Osteoblast (primary cell): Measurements from ENCODE around the gene C11orf97. TPM values are rescaled to one million over a fixed set of nuclear protein-coding genes. Genes with fewer than 3 reads are reported as not detected.
A peak's percentile ranks its signal among the peaks of the same experiment; 100 is the strongest.
"Not testable (repeated sequence)": the region's sequence is repeated elsewhere in the genome, so short reads cannot be mapped to it uniquely, and the experiment has no call there.

Experiments used
- DNase-seq: peaks from one replicate; pipeline ENCODE4 v3.0.0; 2011; ENCODE audit warnings: low spot score, mixed read lengths; ENCODE audit not compliant: insufficient read length; ENCODE audit errors: missing footprints
- H2AFZ ChIP-seq: 2 replicates; pipeline ENCODE4 v1.6.0; 2011; ENCODE audit warnings: mild to moderate bottlenecking, low read length
- H3K27ac ChIP-seq: 2 replicates; pipeline ENCODE4 v1.5.1; 2011; ENCODE audit warnings: mild to moderate bottlenecking, low read depth, low read length, moderate library complexity
- H3K27me3 ChIP-seq: 2 replicates; pipeline ENCODE4 v1.6.0; 2012; ENCODE audit warnings: mild to moderate bottlenecking, control low read depth, inconsistent platforms, low read length, moderate library complexity; ENCODE audit not compliant: insufficient read depth
- H3K36me3 ChIP-seq: 2 replicates; pipeline ENCODE4 v1.5.1; 2011; ENCODE audit warnings: mild to moderate bottlenecking, low read length, control low read depth, moderate library complexity; ENCODE audit not compliant: insufficient read depth
- H3K4me1 ChIP-seq: 2 replicates; pipeline ENCODE4 v1.5.1; 2011; ENCODE audit warnings: mild to moderate bottlenecking, low read length, control low read depth, moderate library complexity; ENCODE audit not compliant: insufficient read depth
- H3K4me2 ChIP-seq: 2 replicates; pipeline ENCODE4 v1.6.0; 2011; ENCODE audit warnings: mild to moderate bottlenecking, low read length; ENCODE audit not compliant: insufficient read depth
- H3K4me3 ChIP-seq: fragments of 200-600 bp; sonication (generic); 3 replicates; pipeline ENCODE4 v1.5.1; 2012; ENCODE audit warnings: mild to moderate bottlenecking, low read length, inconsistent platforms; ENCODE audit not compliant: insufficient read depth
- H3K79me2 ChIP-seq: 2 replicates; pipeline ENCODE4 v1.6.0; 2012; ENCODE audit warnings: mild to moderate bottlenecking, low read length, control low read depth, inconsistent platforms; ENCODE audit not compliant: insufficient read depth
- H3K9me3 ChIP-seq: 2 replicates; pipeline ENCODE4 v1.5.1; 2011; ENCODE audit warnings: low read depth, low read length, control low read depth
- H4K20me1 ChIP-seq: 2 replicates; pipeline ENCODE4 v1.6.0; 2012; ENCODE audit warnings: mild to moderate bottlenecking, low read length, control low read depth; ENCODE audit not compliant: insufficient read depth
- total RNA-seq: library from RNA; depleted of rRNA; stranded (reverse); fragments of >200 nt; gene quantifications from 2 replicates; pipeline ENCODE4 v1.2.3, GENCODE V29; 2012
- TF ChIP-seq, protein P1 (sequence below): IDR thresholded peaks from 2 replicates; pipeline ENCODE4 v1.5.1; 2011; ENCODE audit warnings: mild to moderate bottlenecking, low read depth, low read length, moderate library complexity; ENCODE audit errors: extremely low read depth

Gene C11orf97
- total RNA-seq, 1 donor = not detected

GRCh38 chr11:94550513-94550912 lies 38.3 kb downstream of the C11orf97 start:
- Histone ChIP-seq H2AFZ (no peak overlapping the region), H3K4me1 (peaks cover 22% of the 10 kb centered on the region), H3K4me2 (no peak overlapping the region), H3K9me3 (no peaks in the 10 kb centered on the region), H3K36me3 (no peaks in the 10 kb centered on the region), H3K79me2 (peaks cover 41% of the 10 kb centered on the region), H3K27me3 (no peaks in the 10 kb centered on the region), H4K20me1 (peaks cover 35% of the 10 kb centered on the region), H3K4me3 (no peak overlapping the region), H3K27ac (no peak overlapping the region)
- no peak for DNase-seq
- TF ChIP-seq, protein P1, sequence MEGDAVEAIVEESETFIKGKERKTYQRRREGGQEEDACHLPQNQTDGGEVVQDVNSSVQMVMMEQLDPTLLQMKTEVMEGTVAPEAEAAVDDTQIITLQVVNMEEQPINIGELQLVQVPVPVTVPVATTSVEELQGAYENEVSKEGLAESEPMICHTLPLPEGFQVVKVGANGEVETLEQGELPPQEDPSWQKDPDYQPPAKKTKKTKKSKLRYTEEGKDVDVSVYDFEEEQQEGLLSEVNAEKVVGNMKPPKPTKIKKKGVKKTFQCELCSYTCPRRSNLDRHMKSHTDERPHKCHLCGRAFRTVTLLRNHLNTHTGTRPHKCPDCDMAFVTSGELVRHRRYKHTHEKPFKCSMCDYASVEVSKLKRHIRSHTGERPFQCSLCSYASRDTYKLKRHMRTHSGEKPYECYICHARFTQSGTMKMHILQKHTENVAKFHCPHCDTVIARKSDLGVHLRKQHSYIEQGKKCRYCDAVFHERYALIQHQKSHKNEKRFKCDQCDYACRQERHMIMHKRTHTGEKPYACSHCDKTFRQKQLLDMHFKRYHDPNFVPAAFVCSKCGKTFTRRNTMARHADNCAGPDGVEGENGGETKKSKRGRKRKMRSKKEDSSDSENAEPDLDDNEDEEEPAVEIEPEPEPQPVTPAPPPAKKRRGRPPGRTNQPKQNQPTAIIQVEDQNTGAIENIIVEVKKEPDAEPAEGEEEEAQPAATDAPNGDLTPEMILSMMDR = no peak

DNA sequence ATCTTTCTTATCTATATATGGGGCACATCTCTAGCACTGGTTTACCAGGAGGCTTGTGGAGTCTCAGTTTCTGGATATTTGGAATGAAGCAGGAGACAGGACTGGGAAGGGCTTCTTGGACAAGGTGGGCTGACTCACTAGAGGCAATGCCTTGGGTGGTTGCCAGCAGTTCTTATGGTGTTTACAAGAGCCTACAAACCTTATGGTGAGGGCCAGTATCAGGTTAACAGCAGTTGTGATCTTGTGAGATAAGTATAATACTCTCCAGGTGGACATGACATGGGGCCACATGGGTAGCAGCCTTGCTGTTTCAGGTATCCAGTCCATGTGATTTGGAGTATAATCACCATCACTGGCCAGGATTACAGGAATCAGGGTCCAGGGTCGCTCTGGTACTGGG lies 41.7 kb downstream of the C11orf97 start:
- TF ChIP-seq, protein P1 = no peak
- H3K36me3 ChIP-seq = no peaks in the 10 kb centered on the region
- no peak overlapping the region for H3K4me2 ChIP-seq
- no peaks in the 10 kb centered on the region for H3K9me3 ChIP-seq
- peaks cover 14% of the 10 kb centered on the region for H3K79me2 ChIP-seq
- H4K20me1 ChIP-seq = peaks cover 11% of the 10 kb centered on the region
- no peak overlapping the region for H3K27ac ChIP-seq
- peaks cover 21% of the 10 kb centered on the region for H3K4me1 ChIP-seq
- no peak for DNase-seq
- no peak overlapping the region for H2AFZ ChIP-seq
- H3K27me3 ChIP-seq = no peaks in the 10 kb centered on the region
- H3K4me3 ChIP-seq = no peak overlapping the region

DNA sequence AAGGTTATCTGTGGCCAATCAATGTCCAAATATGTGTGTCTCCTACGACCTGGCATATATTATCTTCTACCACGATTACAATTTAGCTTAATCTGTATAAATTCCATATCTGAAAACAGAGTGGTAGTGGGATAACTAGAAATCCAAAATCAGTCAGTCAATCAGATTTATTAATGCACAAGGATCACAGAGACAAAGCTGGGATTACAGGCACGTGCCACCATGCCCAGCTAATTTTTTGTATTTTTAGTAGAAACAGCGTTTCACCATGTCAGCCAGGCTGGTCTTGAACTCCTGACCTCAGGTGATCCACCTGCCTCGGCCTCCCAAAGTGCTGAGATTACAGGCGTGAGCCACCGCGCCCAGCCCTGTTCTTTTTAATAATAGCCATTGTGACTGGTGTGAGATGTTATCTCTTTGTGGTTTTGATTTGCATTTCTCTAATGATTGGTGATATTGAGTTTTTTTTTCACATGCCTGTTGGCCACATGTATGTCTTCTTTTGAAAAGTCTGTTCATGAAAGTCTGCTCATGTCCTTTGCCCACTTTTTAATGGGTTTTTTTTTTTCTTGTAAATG lies 43.6 kb downstream of the C11orf97 start:
- H3K4me3 ChIP-seq, H4K20me1 ChIP-seq, H3K4me2 ChIP-seq, H3K27me3 ChIP-seq, H3K9me3 ChIP-seq, H3K36me3 ChIP-seq, H2AFZ ChIP-seq, H3K27ac ChIP-seq, DNase-seq, H3K79me2 ChIP-seq: not testable (repeated sequence)
- peaks cover 21% of the 10 kb centered on the region for H3K4me1 ChIP-seq

GRCh38 chr11:94557421-94557820 lies 45.2 kb downstream of the C11orf97 start:
- no peak for DNase-seq
- Histone ChIP-seq H3K4me2 (peak overlapping the region; percentile 60), H4K20me1 (no peaks in the 10 kb centered on the region), H3K4me1 (peaks cover 21% of the 10 kb centered on the region), H3K9me3 (no peaks in the 10 kb centered on the region), H3K79me2 (peaks cover 6% of the 10 kb centered on the region), H3K27ac (peak overlapping the region; percentile 80), H3K36me3 (no peaks in the 10 kb centered on the region), H2AFZ (no peak overlapping the region), H3K4me3 (no peak overlapping the region), H3K27me3 (no peaks in the 10 kb centered on the region)
- TF ChIP-seq, protein P1 = no peak
